ENCODE measurements around the gene MPRIP.

MPRIP gene

GRCh38 chr17:17144916-17145665 lies 102.8 kb downstream of the MPRIP start:
- H3K36me3 ChIP-seq (ENCODE audit: insufficient read depth, low read depth, low read length): peaks cover 59% of the 10 kb centered on the region
- no peaks in the 10 kb centered on the region for H3K27me3 ChIP-seq (ENCODE audit: insufficient read depth, low read length)
- no peak overlapping the region for H3K9ac ChIP-seq (ENCODE audit: low read depth, low read length)
- no peak overlapping the region for H3K4me3 ChIP-seq (ENCODE audit: low read length)
- H3K27ac ChIP-seq (ENCODE audit: low read length): no peak overlapping the region
- H3K4me1 ChIP-seq (ENCODE audit: insufficient read depth, low read length): peaks cover 9% of the 10 kb centered on the region; the same call in 1 of the 2 replicates
- no peaks in the 10 kb centered on the region for H3K9me3 ChIP-seq (ENCODE audit: insufficient read depth, low read depth, low read length)

- no peak overlapping the region for H3K9ac ChIP-seq (ENCODE audit: low read depth, low read length)
- 0 out of 2 replicates have a peak, but pooled peaks cover 2% of the 10 kb centered on the region for H3K4me1 ChIP-seq (ENCODE audit: insufficient read depth, low read length)
- H3K9me3 ChIP-seq (ENCODE audit: insufficient read depth, low read depth, low read length): no peaks in the 10 kb centered on the region
- peaks cover 72% of the 10 kb centered on the region for H3K36me3 ChIP-seq (ENCODE audit: insufficient read depth, low read depth, low read length)
- no peak overlapping the region for H3K4me3 ChIP-seq (ENCODE audit: low read length)
- no peaks in the 10 kb centered on the region for H3K27me3 ChIP-seq (ENCODE audit: insufficient read depth, low read length)
- no peak overlapping the region for H3K27ac ChIP-seq (ENCODE audit: low read length)
Observed at GRCh38 chr17:17146786-17147406, 104.6 kb downstream of the MPRIP start.

GRCh38 chr17:17147821-17148220 lies 105.6 kb downstream of the MPRIP start:
- peaks cover 70% of the 10 kb centered on the region for H3K36me3 ChIP-seq (ENCODE audit: insufficient read depth, low read depth, low read length)

GRCh38 chr17:17149520-17150447 lies 107.5 kb downstream of the MPRIP start:
- Histone ChIP-seq H3K9me3 (ENCODE audit: insufficient read depth, low read depth, low read length) (no peaks in the 10 kb centered on the region), H3K27ac (ENCODE audit: low read length) (no peak overlapping the region), H3K27me3 (ENCODE audit: insufficient read depth, low read length) (no peaks in the 10 kb centered on the region), H3K9ac (ENCODE audit: low read depth, low read length) (no peak overlapping the region), H3K36me3 (ENCODE audit: insufficient read depth, low read depth, low read length) (peaks cover 73% of the 10 kb centered on the region), H3K4me3 (ENCODE audit: low read length) (no peak overlapping the region), H3K4me1 (ENCODE audit: insufficient read depth, low read length) (no peaks in the 10 kb centered on the region)

More at GRCh38 chr17:17147821-17148220, 105.6 kb downstream of the MPRIP start:
- H3K27ac ChIP-seq (ENCODE audit: low read length): no peak overlapping the region
- H3K9ac ChIP-seq (ENCODE audit: low read depth, low read length): no peak overlapping the region
- H3K27me3 ChIP-seq (ENCODE audit: insufficient read depth, low read length): no peaks in the 10 kb centered on the region
- H3K9me3 ChIP-seq (ENCODE audit: insufficient read depth, low read depth, low read length): no peaks in the 10 kb centered on the region
- H3K4me3 ChIP-seq (ENCODE audit: low read length): no peak overlapping the region
- H3K4me1 ChIP-seq (ENCODE audit: insufficient read depth, low read length): no peaks in the 10 kb centered on the region

- no peak overlapping the region for H3K27ac ChIP-seq (ENCODE audit: low read length)
Observed at GRCh38 chr17:17150448-17150800, 108.2 kb downstream of the MPRIP start.

GRCh38 chr17:17151055-17151454 lies 108.8 kb downstream of the MPRIP start:
- Histone ChIP-seq H3K9ac (ENCODE audit: low read depth, low read length) (no peak overlapping the region), H3K4me1 (ENCODE audit: insufficient read depth, low read length) (no peaks in the 10 kb centered on the region), H3K27ac (ENCODE audit: low read length) (no peak overlapping the region), H3K36me3 (ENCODE audit: insufficient read depth, low read depth, low read length) (peaks cover 77% of the 10 kb centered on the region), H3K9me3 (ENCODE audit: insufficient read depth, low read depth, low read length) (no peaks in the 10 kb centered on the region), H3K4me3 (ENCODE audit: low read length) (no peak overlapping the region), H3K27me3 (ENCODE audit: insufficient read depth, low read length) (no peaks in the 10 kb centered on the region)

More at GRCh38 chr17:17150448-17150800, 108.2 kb downstream of the MPRIP start:
- Histone ChIP-seq H3K4me3 (ENCODE audit: low read length) (no peak overlapping the region), H3K27me3 (ENCODE audit: insufficient read depth, low read length) (no peaks in the 10 kb centered on the region), H3K9ac (ENCODE audit: low read depth, low read length) (no peak overlapping the region), H3K36me3 (ENCODE audit: insufficient read depth, low read depth, low read length) (peaks cover 76% of the 10 kb centered on the region), H3K9me3 (ENCODE audit: insufficient read depth, low read depth, low read length) (no peaks in the 10 kb centered on the region), H3K4me1 (ENCODE audit: insufficient read depth, low read length) (no peaks in the 10 kb centered on the region)

- Histone ChIP-seq H3K27ac (ENCODE audit: low read length) (no peak overlapping the region), H3K4me3 (ENCODE audit: low read length) (no peak overlapping the region), H3K4me1 (ENCODE audit: insufficient read depth, low read length) (no peaks in the 10 kb centered on the region), H3K9ac (ENCODE audit: low read depth, low read length) (no peak overlapping the region), H3K9me3 (ENCODE audit: insufficient read depth, low read depth, low read length) (no peaks in the 10 kb centered on the region), H3K27me3 (ENCODE audit: insufficient read depth, low read length) (no peaks in the 10 kb centered on the region), H3K36me3 (ENCODE audit: insufficient read depth, low read depth, low read length) (peaks cover 77% of the 10 kb centered on the region)
Observed at GRCh38 chr17:17151541-17151940, 109.3 kb downstream of the MPRIP start.

GRCh38 chr17:17151962-17152361 lies 109.7 kb downstream of the MPRIP start:
- Histone ChIP-seq H3K4me1 (ENCODE audit: insufficient read depth, low read length) (no peaks in the 10 kb centered on the region), H3K36me3 (ENCODE audit: insufficient read depth, low read depth, low read length) (peaks cover 80% of the 10 kb centered on the region), H3K27ac (ENCODE audit: low read length) (no peak overlapping the region), H3K9me3 (ENCODE audit: insufficient read depth, low read depth, low read length) (no peaks in the 10 kb centered on the region), H3K27me3 (ENCODE audit: insufficient read depth, low read length) (no peaks in the 10 kb centered on the region), H3K4me3 (ENCODE audit: low read length) (no peak overlapping the region), H3K9ac (ENCODE audit: low read depth, low read length) (no peak overlapping the region)

GRCh38 chr17:17152385-17152784 lies 110.1 kb downstream of the MPRIP start:
- no peaks in the 10 kb centered on the region for H3K9me3 ChIP-seq (ENCODE audit: insufficient read depth, low read depth, low read length)
- H3K27ac ChIP-seq (ENCODE audit: low read length): no peak overlapping the region
- no peaks in the 10 kb centered on the region for H3K4me1 ChIP-seq (ENCODE audit: insufficient read depth, low read length)
- H3K9ac ChIP-seq (ENCODE audit: low read depth, low read length): no peak overlapping the region
- H3K27me3 ChIP-seq (ENCODE audit: insufficient read depth, low read length): no peaks in the 10 kb centered on the region
- H3K36me3 ChIP-seq (ENCODE audit: insufficient read depth, low read depth, low read length): peaks cover 80% of the 10 kb centered on the region
- H3K4me3 ChIP-seq (ENCODE audit: low read length): no peak overlapping the region

- Histone ChIP-seq H3K27ac (ENCODE audit: low read length) (no peak overlapping the region), H3K4me1 (ENCODE audit: insufficient read depth, low read length) (no peaks in the 10 kb centered on the region), H3K27me3 (ENCODE audit: insufficient read depth, low read length) (no peaks in the 10 kb centered on the region), H3K9me3 (ENCODE audit: insufficient read depth, low read depth, low read length) (no peaks in the 10 kb centered on the region), H3K36me3 (ENCODE audit: insufficient read depth, low read depth, low read length) (peaks cover 74% of the 10 kb centered on the region), H3K4me3 (ENCODE audit: low read length) (no peak overlapping the region), H3K9ac (ENCODE audit: low read depth, low read length) (no peak overlapping the region)
Observed at GRCh38 chr17:17153071-17153470, 110.8 kb downstream of the MPRIP start.

- no peak overlapping the region for H3K9ac ChIP-seq (ENCODE audit: low read depth, low read length)
- H3K36me3 ChIP-seq (ENCODE audit: insufficient read depth, low read depth, low read length): peaks cover 70% of the 10 kb centered on the region
- H3K27me3 ChIP-seq (ENCODE audit: insufficient read depth, low read length): no peaks in the 10 kb centered on the region
- H3K4me1 ChIP-seq (ENCODE audit: insufficient read depth, low read length): no peaks in the 10 kb centered on the region
- no peak overlapping the region for H3K27ac ChIP-seq (ENCODE audit: low read length)
- no peaks in the 10 kb centered on the region for H3K9me3 ChIP-seq (ENCODE audit: insufficient read depth, low read depth, low read length)
- no peak overlapping the region for H3K4me3 ChIP-seq (ENCODE audit: low read length)
Observed at GRCh38 chr17:17153709-17154108, 111.5 kb downstream of the MPRIP start.
